ENCODE results near the gene TMEM201. TPM values are rescaled to one million over a fixed set of nuclear protein-coding genes. Genes with fewer than 3 reads are reported as not detected.
"Not testable (repeated sequence)": the region's sequence is repeated elsewhere in the genome, so short reads cannot be mapped to it uniquely, and the experiment has no call there.

Gene TMEM201, protein sequence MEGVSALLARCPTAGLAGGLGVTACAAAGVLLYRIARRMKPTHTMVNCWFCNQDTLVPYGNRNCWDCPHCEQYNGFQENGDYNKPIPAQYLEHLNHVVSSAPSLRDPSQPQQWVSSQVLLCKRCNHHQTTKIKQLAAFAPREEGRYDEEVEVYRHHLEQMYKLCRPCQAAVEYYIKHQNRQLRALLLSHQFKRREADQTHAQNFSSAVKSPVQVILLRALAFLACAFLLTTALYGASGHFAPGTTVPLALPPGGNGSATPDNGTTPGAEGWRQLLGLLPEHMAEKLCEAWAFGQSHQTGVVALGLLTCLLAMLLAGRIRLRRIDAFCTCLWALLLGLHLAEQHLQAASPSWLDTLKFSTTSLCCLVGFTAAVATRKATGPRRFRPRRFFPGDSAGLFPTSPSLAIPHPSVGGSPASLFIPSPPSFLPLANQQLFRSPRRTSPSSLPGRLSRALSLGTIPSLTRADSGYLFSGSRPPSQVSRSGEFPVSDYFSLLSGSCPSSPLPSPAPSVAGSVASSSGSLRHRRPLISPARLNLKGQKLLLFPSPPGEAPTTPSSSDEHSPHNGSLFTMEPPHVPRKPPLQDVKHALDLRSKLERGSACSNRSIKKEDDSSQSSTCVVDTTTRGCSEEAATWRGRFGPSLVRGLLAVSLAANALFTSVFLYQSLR
- 9.7 and 13.6 TPM in 2 replicates for total RNA-seq (2014; rRNA removed; shearing (Covaris generic))

DNA sequence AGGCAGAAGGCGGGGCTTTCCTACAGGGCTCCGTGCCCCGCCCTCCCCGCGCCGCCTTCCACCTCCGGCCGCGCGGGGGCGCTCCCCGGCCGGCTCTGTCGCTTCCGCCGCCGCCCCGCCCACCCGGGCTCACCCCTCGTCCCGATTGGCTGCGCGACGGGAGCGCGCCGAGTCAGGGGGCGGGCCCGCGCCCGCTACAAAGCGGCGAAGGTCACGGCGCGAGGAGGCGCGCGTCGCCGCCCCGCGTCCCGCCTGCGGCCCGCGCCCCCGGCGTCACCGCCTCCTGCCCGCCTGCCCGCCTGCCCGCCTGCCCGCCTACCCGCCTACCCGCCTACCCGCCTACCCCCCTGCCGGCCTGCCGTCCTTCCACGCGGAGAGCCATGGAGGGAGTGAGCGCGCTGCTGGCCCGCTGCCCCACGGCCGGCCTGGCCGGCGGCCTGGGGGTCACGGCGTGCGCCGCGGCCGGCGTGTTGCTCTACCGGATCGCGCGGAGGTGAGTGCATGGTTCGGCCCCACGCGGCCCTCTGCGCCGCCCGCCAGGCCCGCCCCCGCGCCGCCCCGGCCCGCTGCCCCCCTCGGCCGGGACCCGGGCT, at the start of gene TMEM201:
TSS of gene TMEM201 (plus strand) at position 361 of the 593 bp plus-strand sequence. CDS start at position 381, 20 bp downstream.
- DNase-seq (ENCODE audit: low read depth): peak; percentile 88

DNA sequence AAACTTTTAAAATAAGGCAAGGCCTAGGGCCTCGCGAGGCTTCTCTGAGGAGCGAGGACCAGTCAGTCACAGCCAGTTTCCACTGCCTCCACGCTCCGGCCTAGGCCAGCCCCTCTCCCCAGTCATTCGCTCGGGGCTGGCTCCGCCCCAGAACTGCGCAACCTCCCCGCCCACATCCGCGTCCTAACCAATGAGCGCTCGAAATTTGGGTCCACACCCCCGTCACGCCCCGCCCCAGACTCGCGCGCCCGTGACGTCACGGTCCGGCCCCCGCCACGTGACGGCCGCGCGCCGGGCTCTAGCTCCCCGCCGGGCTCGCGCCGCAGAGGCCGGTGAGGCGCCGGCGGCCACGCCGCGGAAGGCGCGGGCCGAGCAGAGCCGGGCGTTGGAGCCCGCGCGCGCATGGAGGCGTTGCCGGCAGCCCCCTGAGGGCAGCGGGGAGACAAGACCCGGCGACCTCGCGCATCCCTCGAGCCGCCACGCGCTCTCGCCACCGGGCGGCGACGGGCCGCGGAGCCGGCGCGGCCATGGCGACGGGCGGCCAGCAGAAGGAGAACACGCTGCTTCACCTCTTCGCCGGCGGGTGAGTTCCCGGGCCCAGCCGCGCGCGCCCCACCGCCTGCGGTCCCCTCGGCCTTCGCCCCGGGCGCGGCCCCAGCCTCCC, 49.4 kb upstream of the TMEM201 start, which contains the start of gene SLC25A33:
TSS of gene SLC25A33 (plus strand) at position 301 of the 664 bp plus-strand sequence. CDS start at position 528, 227 bp downstream.
- peak; percentile 93 for DNase-seq (ENCODE audit: low read depth)

DNA sequence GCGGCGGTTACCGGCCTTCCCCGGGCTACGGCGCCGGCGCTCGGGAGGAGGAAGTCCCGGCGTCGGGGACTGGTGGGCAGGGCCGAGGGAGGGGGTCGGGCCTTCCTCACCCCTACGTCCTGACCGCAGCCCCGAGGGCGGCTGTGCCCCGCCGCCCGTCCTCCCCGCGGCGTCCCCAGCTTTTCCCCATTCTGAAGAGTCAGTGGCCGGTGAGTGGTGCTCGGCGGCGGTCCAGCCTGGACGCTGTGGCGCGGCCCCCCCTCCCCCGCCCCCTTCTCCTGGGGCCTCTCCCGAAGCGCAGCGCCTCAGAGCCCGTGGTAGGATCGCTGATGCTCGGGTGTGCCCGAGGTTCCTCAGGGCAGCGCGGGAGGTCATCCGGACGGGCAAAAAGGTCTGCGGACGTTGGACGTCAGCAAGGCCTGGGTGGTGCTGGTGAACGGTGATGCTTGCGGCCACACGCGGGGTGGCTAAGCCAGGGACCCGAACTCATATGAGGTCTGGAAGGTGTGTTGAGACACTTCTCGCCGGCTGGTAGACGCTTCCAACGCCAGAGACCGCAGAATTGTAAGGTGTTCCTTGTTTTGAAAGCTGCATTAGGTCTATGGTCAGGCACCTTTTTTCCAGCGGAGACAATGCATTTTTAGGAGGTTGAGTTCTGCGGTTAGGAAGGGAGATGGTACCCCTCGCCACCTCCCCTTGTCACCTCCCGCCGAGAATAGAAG, 48.7 kb upstream of the TMEM201 start:
- peak; percentile 74 for DNase-seq (ENCODE audit: low read depth)

- peak; percentile 47 for DNase-seq (ENCODE audit: low read depth)
Observed at GRCh38 chr1:9542430-9542829, 46.3 kb upstream of the TMEM201 start.

DNA sequence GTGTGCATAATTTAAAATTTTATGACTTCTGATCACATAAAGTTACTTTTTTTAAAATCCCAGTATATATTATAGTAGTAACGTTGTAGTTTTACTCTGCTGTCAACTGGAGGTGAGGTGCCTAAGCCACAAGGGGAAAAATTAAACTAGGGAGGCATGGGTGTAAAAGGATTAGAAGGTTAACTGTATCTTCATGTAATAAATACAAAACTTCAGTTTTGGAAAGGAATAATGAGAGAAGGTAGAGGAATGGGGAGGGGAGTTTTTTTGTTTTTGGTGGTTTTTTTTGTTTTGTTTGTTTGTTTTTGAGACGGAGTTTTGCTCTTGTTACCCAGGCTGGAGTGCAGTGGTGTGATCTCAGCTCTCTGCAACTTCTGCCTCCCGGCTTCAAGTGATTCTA, 43.8 kb upstream of the TMEM201 start:
- DNase-seq (ENCODE audit: low read depth): no peak

GRCh38 chr1:9549955-9550546, 38.7 kb upstream of the TMEM201 start:
- DNase-seq (ENCODE audit: low read depth): no peak

GRCh38 chr1:9551984-9552383, 36.7 kb upstream of the TMEM201 start:
- no peak for DNase-seq (ENCODE audit: low read depth)

DNA sequence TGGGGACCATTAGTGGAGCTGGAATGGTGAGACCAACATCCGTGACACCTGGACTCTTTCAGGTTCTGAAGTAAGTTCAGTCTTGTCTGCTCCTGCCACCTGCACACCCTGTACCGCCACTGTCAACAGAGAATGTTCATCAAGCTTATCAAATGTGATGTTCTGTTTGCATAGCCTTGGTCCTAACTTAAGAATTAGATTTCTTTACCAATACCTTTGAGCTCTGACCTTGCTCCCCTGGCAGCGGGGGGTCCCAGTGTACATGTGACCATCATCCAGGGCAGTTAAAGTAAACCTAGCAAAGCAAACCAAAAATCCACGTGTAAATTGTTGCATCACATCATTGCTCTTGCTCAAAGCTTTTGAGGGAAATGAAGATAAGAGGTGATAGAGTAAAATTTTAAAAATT, 35.0 kb upstream of the TMEM201 start:
- DNase-seq (ENCODE audit: low read depth): no peak

DNA sequence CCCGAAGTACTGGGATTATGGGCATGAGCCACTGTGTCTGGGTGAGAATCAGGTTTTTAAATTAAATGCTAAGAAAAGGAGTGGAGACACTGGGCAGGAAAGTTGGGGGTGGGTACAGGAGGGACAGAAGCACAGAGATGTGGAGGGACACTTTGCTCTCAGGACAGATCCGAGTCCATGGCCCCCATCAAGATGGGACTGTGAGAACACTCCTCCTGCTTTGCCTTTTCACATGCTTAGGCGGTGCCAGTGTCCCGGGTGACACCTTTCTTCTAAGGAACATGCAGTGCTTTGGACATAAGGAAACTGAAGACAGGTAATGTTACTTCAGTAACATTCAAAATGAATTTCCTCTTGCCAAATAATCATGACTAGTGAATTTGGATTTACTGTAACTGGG, 32.8 kb upstream of the TMEM201 start:
- no peak for DNase-seq (ENCODE audit: low read depth)

DNA sequence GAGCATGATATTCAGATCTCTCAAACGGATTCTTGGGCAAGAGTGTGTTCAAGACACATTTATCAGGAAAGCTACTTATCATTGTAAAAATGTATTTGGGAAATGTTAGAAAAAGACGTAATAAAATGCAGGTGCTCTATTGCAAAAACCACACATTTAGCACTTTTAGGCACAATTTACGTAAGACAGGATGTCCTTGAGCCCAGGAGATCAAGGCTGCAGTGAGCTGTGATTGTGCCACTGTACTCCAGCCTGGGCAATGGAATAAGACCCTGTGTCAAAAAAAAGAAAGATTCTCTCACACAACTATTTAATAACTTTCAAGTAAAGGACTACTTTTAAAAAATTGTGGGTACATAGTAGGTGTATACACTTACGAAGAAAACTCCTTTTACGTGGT, 31.1 kb upstream of the TMEM201 start:
- no peak for DNase-seq (ENCODE audit: low read depth)

- DNase-seq (ENCODE audit: low read depth): no peak
Observed at GRCh38 chr1:9558271-9558945, 30.3 kb upstream of the TMEM201 start.

DNA sequence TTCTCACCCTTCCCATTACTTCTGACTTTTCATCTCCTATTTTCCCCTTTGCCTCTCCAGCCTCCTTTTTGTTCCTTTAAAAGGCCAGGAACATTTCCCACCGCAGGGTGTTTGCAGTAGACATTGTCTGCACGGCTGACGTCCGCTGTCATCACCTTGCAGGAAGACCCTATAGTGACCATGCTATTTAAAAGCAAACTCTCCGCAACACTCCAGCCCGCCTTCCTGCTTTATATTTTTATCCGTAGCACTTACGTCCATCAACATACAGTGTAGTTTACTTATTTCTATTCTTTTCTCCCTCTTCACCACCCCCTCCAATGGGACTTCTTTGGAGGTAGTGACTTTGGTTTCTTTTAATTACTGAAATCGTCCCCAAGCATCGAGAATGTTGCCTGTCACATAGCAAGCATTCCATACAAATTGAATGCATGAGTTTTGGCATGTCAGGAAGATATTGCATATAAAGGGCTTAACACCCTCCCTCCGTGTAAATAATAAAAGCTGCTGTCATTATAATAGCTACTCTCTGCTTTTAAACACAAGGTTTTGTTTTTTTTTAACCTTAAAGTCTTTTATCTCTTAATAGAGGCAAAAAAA, 29.7 kb upstream of the TMEM201 start:
- DNase-seq (ENCODE audit: low read depth): no peak

GRCh38 chr1:9559673-9560072, 29.0 kb upstream of the TMEM201 start:
- no peak for DNase-seq (ENCODE audit: low read depth)

- DNase-seq (ENCODE audit: low read depth): not testable (repeated sequence)
Observed at GRCh38 chr1:9560090-9560489, 28.6 kb upstream of the TMEM201 start.

GRCh38 chr1:9561429-9561828, 27.3 kb upstream of the TMEM201 start:
- DNase-seq (ENCODE audit: low read depth): peak; percentile 96

DNA sequence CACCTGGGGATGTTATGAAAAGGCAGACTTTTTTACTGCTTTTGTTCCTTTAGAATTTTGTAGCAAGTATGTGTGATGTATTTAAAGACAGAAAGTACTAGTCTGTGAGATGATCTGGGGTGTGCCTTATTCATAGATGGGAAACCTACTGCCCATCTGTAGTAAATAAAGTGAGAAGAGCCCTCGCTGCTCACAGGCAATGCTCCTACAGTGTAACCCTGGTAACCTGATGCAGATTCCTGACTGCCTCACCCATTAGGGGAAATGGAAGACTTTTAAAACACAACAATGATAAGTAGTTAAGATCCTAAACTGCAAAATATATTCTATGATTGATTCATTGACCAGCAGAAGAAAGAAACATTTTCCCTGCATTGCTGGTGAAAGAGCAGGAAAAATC, 19.4 kb upstream of the TMEM201 start:
- DNase-seq (ENCODE audit: low read depth): no peak

- not testable (repeated sequence) for DNase-seq (ENCODE audit: low read depth)
Observed at GRCh38 chr1:9570886-9571529, 17.7 kb upstream of the TMEM201 start.

GRCh38 chr1:9573723-9574122, 15.0 kb upstream of the TMEM201 start:
- peak; percentile 47 for DNase-seq (ENCODE audit: low read depth)

GRCh38 chr1:9575486-9575885, 13.2 kb upstream of the TMEM201 start:
- DNase-seq (ENCODE audit: low read depth): no peak

All from M059J (cell line).